Lower leg skin (tissue), 3 donors: ENCODE results near the gene MRPL46.

Experiments
- CTCF ChIP-seq, 3 donors: fragments of 450-650 bp; IDR thresholded peaks; one replicate each; pipeline ENCODE4 v1.5.1; 2016; ENCODE audit warnings: antibody characterized with exemption in 3 of 3, mild to moderate bottlenecking in 3 of 3, moderate library complexity in 2 of 3
- POLR2A ChIP-seq, 2 donors: fragments of 450-650 bp; IDR thresholded peaks; one replicate each; pipeline ENCODE4 v1.6.1; 2016 to 2017; ENCODE audit warnings: antibody characterized with exemption in 2 of 2, mild to moderate bottlenecking in 1 of 2, moderate library complexity in 1 of 2

DNA sequence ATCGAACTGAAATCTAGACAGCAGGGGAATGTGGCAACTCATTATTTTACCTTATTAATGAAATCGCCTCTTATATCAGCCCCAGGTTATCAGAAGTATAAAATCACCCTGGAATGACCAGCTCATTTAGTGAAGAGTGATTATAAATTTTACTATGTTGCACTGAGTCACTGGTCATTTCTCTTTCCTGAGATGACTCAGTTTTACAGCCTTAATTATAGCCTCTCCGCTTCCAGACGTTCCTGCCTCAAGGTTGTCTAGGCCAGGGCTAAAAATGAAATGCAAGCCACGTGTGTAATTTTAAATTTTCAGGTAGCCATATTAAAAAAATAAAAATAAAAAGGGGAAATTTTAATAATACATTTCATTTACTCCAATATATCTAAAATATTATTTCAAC is 46.0 kb upstream of the MRPL46 start:
- no peak for TF ChIP-seq CTCF (IDR thresholded peaks at IDR 0.05)
- no peak for TF ChIP-seq POLR2A (IDR thresholded peaks at IDR 0.05)
